ENCODE results near the gene MEGF11.
"Not testable (repeated sequence)": the region's sequence is repeated elsewhere in the genome, so short reads cannot be mapped to it uniquely, and the experiment has no call there.

The MEGF11 gene

DNA sequence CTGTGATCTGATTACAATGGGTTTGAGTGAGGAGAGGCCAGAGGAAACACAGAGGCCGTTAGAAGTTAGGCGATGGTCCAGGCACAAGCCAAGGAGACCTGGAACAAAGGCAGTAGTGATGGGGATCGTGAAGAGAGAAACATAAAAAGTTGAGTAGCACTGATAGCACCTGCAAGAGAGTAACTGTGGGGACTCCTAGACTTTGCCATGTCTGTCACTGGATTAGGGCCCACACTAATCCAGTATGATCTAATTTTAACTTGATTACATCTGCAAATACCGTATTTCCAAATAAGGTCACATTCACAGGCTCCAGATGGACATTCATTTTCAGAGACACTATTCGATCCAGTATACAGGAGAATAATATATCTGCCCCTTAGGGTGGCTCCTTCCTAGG, 239.5 kb downstream of the MEGF11 start:
- no peak for DNase-seq (ENCODE audit: low read depth in 4 of 4, low spot score in 1 of 4)

DNA sequence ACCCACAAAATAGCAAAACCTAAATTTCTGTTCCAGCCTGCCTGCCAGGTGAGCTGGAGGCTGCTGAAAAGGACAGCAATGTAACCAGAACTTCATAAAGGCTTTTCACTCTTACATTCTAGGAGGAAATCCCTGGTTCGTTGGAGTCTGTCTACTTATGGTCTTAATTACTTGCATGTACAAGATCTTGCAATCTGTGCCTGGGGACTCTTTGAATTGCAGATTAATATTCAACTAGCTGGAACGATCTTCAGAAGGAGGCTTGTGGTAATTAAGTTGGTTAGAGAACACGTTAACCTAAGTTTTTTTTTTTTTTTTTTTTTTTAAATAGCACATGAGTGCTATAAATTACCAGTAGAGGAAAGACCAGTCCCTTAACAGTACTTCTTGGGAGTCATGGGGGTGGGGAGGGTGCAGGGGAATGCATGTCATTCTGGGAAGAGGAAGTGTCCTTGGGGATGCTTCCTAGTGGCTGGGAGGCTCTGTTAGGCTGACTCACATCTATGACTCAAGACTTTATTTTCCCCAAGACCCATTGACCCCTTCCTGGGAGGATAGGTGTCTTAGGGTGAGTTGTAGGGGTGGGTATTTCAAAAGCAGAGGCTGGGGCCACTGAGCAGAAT, 244.5 kb downstream of the MEGF11 start:
- DNase-seq (ENCODE audit: low read depth in 4 of 4, low spot score in 1 of 4) = no peak

DNA sequence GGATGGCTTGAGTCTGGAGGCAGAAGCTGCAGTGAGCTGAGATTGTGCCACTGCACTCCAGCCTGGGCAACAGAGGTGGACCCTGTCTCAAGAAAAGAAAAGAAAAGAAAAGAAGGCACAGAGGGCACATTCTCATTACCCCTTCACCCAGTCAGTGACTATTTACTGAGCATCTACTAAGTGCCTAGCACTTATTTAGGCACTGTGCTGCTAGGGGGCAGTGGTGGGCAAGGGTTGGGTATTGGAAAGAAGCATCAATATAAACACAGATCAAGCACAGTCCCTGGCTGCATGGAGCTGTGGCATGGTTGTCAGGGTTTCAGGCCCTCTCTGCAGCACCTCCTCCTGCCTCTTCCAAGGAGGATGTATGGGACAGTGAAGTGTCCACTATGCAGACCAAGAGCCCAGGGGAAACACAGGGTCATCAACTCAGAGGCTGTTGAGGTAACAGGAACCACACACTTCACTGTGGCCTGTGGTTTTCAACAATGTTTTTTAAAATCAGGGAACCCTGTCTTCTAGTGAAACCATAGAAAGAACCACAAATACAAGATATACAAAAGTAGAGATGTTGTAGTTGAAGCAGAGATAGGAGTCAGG, 245.8 kb downstream of the MEGF11 start:
- no peak for DNase-seq (ENCODE audit: low read depth in 4 of 4, low spot score in 1 of 4)

DNA sequence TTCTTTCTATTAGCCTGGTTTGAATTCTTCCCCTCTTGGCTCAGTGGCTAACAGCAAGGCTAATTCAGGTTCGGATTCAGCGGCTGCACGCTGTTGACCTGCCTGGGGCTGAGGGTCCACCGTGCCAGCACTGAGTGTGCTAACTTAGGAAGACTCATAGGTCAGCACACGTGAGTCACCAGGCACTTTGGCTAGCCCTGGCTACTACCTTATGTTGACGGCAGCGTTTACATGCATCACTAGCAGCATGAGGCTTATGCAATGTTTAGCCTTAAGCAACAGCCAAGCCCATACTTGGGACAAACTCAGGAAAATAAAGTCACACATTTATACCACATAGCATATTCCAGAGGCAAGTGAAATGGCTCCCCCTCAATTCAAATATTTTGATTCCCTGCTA, 246.6 kb downstream of the MEGF11 start:
- no peak for DNase-seq (ENCODE audit: low read depth in 4 of 4, low spot score in 1 of 4)

DNA sequence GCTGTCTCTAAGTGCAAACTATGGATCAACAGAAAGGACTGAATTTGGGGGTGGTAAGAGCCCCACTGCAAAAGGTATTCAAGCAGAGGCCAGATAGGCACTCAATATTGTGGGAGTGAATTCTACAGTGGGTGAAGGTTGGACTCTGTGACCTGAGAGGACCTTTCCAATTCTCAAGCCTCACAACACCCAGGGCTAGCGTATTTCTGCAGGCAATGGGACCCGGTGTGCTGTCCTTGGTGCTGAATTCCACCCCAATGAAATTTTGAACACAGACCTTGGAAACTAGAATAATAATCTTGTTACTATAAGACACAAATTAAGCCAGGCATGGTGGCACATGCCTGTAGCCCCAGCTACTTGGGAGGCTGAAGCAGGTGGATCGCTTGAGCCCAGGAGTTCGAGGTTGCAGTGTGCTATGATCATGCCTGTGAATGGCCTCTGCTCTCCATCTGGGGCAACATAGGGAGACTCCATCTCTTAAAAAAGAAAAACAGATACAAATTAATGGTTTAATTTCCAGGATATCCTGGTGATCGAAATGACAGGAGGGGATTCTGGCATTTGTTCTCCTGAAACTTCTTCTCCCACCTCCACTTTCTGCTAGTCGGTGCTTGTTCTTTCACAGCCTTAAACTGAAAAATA, 248.8 kb downstream of the MEGF11 start:
- no peak for DNase-seq (ENCODE audit: low read depth in 4 of 4, low spot score in 1 of 4)

DNA sequence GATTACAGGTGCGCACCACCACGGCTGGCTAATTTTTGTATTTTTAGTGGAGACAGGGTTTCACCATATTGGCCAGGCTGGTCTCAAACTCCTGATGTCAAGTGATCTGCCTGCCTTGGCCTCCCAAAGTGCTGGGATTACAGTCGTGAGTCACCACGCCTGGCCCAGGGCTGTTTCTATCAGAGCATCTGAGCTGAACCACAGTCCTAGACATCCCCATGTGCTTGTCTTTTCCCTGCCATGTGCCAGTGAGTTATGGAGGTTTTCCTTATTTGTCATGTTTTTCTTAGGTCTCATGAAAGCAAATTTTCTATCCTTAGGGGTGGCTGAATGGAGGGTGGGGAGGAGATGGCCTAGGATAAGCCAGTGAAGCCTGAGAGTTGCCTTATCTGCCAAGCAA, 250.4 kb downstream of the MEGF11 start:
- DNase-seq (ENCODE audit: low read depth in 4 of 4, low spot score in 1 of 4) = not testable (repeated sequence)

DNA sequence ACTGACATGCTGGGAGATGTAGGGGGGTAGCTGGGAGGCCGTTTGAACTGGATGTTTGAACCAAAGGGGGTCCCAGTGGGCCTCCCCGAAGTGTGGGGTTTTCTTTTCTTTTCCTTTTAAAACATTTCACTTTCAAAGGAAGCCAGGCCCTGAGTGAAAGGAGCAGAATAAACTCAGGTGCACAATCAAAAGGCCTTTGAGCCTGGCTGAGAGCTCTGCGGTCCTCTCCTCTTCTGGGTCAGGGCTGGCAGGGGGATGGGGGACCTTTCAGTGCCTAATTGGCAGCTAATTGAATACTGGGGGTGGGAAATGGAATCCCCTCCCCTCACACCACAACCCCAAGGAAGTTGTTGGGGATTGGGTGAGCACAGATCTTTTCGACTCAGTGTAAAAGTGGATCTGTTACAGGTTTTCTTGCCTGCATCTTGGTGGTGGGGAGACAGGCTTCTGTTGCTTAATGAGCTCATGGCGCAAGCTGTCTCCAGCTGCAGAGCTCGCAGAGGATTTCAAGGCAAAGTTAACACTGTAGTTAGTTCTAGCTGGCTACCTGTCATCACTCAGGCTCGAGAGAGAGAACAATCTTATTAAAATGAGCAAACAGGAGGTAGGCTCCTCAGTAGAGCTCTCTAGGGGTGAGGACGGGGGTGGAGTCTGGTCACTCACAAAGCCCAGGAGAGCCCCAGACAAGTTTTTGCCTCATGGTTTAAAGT, 251.7 kb downstream of the MEGF11 start:
- DNase-seq (ENCODE audit: low read depth in 4 of 4, low spot score in 1 of 4) = no peak

DNA sequence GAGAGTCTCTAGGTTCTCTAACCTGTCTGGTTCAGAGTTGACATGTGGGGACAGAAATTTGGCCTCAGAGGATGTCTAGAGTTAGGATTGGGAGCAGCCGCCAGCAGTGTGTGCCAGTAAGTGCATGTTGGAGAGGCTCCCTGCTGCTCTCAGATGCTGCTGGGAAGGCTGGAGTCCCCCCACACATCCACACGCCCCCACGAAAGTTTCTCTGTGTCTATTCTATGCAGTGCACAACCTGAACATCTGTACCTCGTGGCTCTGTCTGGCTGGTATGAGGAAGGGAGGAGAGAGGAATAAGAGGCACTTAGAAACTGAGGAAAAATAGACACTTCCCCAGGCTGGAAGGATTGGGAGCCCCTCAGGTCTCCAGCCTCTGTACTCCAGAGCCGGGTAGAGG, 252.5 kb downstream of the MEGF11 start:
- DNase-seq (ENCODE audit: low read depth in 4 of 4, low spot score in 1 of 4) = no peak

DNA sequence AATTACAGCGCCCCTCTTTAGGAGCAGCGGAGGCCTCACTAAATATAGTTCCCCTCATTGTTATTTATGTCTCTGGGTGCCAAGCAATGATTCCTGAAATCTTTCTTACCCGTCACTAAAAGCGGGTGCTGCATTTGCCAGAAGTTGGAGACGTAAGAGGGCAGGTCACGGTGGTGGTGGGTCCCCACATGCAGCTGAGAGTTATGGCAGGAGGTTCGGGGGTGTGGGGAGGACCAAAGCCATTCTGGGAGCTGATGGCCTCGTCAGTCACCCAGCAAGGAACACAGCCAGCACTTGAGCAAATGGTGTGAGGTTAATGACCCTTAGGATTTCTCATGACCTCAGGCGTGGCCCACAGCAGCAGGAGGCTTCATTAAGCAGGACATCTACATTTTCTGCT, 255.1 kb downstream of the MEGF11 start:
- no peak for DNase-seq (ENCODE audit: low read depth in 4 of 4, low spot score in 1 of 4)

DNA sequence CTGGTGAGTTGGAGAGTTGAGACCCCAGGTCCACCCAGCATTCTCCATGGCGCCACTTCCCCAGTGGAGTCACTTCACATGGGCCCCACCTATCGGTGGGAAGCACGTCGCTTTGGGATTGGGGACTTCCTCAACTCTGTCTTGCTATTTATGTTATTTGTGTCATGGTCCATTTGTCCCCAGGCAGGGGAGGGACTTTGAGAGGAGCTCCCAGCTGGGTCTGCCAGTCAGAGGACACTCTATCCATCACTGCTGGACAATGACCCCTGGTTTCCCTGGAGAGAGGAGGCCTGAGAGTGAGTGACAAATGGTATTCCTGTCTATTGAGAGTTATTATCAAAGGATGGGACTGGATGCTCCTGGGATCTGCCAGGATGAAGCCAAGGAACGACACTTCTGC, 256.6 kb downstream of the MEGF11 start:
- no peak for DNase-seq (ENCODE audit: low read depth in 4 of 4, low spot score in 1 of 4)

DNA sequence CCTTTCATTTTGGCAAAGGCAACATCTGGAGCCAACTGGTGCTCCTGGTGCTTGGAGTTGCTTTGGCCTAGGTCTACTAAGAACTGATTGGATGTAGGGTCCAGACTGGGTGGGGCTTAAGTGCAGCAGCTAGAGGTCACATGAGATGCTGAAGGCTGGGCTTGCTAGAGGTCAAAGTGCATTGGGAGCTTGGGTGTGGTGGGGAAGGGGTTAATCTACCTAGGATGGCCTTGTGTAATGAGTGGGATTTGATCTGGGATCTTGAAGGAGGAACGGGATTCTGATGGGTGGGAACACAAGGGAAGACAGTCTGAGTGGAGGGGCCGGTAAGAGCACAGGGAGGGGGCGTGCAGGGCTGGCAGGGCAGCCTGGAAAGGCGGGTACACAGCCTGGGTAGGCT, 258.7 kb downstream of the MEGF11 start:
- no peak for DNase-seq (ENCODE audit: low read depth in 4 of 4, low spot score in 1 of 4)

DNA sequence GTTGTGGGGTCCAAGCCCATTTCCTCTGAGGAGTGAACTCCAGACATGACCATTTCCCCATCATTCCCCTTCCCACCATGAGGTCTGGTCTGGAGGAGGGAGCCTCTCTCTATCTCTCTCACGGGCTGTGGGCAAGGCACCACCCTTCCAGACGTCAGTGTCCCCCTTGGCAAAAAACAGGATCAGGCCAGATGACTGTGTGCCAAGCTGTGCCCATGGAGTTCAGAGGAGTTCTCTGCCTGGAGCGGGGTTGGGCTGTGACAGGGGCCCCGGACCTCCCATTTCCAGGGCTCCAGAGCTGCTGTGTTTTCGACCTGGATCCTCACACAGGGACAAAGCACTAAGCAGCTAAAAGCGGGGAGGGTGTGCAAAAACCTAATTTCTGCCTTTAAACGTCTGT, 259.8 kb downstream of the MEGF11 start:
- no peak for DNase-seq (ENCODE audit: low read depth in 4 of 4, low spot score in 1 of 4)

DNA sequence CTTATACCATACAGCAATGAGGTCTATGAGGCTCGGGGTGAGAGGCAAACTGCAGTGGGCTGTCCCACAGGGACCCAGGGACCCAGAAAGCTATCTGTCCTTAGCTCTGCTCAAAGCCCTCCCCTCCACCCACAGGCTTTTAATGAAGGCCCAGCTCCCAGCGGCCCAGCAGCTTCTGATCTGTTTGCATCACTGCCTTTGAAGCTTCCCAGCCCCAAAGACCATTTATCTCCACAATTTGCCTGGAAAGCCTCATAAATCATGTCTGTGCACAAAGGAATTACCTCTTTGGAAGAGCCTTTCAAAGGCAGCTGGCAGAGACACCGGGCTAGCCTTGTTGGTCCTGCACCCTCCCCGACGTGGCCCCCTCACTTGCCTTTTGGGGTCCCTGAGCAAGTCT, 260.3 kb downstream of the MEGF11 start:
- no peak for DNase-seq (ENCODE audit: low read depth in 4 of 4, low spot score in 1 of 4)

DNA sequence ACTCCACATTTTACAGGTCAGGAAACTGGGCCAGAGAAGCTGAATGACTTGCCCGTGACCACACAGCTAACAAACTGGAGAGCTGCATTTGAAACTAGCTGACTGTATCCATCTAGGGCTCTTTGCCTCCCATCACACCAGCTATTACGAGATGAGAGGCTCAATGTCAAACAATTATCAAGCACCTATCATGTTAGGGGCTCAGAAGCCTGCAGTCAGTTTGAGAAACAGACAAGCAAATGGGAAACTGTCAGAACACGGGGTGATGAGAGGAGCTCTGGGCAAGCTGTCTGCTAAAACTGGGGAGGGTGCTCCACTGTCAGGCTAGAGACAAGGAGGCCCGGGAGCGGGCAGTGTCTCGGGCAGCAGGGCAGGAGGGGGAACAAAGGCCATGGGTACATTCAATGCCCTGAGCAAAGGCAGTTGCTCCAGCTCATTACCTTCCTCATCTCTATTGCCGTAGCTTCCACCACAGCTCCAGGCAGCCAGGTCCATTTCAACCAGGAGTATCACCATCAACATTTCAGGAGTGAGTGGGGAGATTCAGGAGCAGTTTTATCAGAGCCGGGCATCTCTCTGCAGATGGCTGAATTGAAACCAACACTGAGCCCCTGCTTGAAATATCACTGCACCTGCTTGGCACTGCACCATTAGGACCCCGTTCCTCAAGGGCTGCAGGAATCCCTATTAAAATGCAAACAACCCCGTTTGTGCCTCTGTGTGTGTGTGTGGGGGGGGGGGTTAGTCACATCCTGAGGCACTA, 261.6 kb downstream of the MEGF11 start:
- no peak for DNase-seq (ENCODE audit: low read depth in 4 of 4, low spot score in 1 of 4)

DNA sequence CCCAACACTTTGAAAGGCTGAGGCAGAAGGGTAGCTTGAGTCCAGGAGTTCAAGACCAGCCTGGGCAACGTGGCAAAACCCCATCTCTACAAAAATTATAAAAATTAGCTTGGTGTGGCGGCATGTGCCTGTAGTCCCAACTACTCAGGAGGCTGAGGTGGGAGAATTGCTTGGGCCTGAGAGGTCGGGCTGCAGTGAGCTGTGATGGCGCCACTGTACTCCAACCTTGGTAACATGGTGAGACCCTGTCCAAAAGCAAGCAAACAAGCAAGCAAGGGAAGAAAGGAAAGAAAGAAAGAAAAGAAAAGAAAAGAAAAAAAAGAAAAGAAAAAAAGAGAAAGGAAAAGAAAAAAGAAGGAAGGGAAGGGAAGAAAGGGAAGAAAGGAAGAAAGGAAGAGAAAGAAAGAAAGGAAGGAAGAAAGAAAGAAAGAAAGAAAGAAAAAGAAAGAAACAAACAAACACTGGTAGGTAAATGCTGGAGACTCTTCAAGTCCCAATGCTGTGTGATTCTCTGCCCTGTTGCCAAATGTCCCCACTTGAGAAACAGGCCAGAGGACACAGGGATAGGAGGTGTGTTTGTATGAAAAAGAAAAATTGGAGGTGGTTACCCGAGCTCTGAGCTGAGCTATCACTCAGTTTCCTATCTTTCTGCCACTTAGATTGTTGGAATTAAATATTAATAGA, 263.1 kb downstream of the MEGF11 start:
- DNase-seq (ENCODE audit: low read depth in 4 of 4, low spot score in 1 of 4) = no peak

DNA sequence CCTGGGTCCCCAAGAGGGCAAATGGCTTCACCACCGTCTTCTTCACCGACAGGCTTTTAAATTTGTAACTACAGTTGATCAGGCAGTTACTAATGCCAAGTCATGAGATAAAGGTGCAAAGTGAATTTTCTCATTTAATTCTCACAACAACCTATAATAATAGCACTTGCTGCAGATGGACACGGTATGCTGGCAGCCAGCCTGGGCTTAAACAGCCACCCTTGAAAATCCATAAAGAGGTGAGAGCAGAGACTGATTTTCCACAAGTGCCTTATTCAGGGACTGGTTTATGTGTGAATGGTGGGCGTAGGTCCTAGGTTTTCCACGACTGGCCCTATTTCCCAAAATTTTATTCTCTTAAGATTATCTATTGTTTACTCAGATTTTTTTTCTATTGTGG, 266.4 kb downstream of the MEGF11 start:
- no peak for DNase-seq (ENCODE audit: low read depth in 4 of 4, low spot score in 1 of 4)

DNA sequence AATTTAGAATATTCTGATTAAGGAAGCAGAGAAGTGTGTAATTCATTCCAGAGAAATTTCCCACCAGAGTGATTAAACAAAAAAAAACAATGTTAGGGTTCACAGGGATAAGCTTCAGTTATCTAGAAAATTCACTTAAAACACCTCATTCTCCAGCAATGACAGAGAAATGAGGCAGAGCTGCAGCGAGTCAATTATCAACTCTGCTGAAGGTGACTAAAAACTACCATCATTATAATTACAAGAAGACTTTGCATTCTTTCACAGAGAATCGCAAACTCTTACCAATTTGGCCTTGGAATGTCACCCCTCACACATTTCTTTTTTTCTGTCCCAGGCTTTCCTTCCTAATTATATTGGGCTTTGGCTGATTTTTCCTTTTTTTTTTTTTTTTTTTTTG, 267.1 kb downstream of the MEGF11 start:
- no peak for DNase-seq (ENCODE audit: low read depth in 4 of 4, low spot score in 1 of 4)

DNA sequence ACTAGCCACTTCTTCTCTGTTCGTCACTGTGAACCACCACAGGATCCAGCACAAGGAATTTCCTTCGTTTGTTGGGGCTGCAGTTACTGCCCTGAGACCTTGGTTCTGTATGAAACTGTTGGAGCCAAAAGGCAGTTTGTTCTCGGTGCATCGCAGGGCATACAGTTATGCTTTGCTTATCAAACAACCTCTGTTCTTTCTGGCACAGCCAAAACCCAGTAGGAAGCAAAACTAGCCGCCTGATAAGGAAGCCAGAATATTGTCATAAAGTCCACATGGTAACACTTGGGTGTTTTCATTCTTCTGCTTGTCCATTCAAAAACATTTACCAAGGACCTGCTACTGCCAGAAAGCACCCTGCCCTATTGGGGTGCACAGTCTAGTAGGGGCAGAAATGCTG, 268.2 kb downstream of the MEGF11 start:
- DNase-seq (ENCODE audit: low read depth in 4 of 4, low spot score in 1 of 4) = no peak

DNA sequence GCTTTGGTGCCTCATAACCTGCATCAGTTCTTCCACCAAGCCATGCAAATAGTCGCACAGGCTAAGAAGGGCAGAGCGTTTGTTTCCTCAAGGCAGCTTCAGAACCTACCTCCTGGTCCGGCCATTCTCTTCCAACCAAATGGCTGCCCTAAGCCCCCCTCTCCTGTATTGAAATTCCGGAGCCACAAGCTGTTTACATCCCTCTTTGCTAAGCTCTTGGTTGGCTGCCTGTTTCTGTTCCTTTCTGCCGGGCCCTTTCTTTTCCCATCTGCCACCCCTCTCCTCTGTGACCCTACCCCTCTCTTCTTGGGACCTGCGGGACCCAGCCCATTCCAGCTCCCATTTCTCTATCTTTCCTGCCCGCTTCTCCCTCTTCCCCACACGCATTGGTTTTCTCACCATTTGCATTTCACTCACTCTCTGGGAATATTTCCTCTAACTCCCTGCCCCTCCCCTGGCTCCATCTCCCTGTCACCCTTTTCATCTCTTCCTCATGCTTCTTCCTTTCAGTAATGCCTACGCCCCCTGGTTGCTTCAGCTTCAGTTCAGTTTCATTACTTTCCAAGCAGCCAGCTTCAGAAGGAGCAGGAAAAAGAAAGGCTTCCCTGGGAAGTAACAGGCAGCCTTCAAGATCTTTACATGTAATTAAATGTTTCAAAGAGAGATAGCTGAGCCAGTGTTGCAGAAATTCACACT, 270.8 kb downstream of the MEGF11 start:
- DNase-seq (ENCODE audit: low read depth in 4 of 4, low spot score in 1 of 4) = no peak
